NCI-H1436 treated with DMSO at 0.1 percent for 48 hours (cell line): ENCODE measurements around the gene FOXE3.

Experiments used
- DNase-seq: peaks from one replicate; lab custom pipeline; 2025; lab: John Stamatoyannopoulos, UW

FOXE3 gene

GRCh38 chr1:47405697-47406096 lies 10.4 kb upstream of the FOXE3 start:
- DNase-seq, result no peak

DNA sequence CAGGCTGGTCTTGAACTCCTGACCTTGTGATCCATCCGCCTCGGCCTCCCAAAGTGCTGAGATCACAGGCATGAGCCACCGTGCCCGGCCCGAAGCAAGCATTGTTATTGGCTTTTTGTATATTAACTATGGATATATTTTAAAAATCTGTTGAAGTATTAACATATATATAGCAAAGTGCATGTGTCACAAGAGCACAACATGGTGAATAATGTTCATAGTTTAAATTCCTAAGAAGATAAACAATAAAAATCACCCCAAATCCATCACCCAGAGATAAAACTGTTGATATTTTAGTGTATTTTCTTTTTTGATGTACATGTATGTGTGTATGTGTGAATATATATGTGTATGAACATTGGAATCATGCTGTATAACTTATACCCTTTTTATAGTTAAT lies 9.1 kb upstream of the FOXE3 start:
- DNase-seq, result no peak

DNA sequence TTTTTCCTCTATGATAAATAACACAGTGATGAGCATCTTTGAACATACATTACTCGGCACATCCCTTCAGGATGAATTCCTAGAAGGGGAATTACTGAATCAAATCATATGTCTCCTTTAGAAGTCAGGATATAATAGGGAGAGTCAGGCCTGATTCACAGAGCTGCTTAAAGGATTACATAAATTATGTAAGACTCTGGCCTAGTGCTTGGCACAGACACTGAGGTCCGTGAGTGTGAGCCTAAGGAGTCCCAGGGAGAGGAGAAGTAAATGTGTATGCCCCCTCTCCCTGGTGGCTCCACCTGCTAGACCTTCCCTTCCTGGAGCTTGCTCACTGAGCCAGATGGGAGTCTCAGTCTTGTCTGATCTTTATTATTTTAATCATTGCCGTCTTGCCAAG lies 8.6 kb upstream of the FOXE3 start:
- DNase-seq, result no peak

- DNase-seq, result no peak
Measured at GRCh38 chr1:47409311-47410067, 6.6 kb upstream of the FOXE3 start.

DNA sequence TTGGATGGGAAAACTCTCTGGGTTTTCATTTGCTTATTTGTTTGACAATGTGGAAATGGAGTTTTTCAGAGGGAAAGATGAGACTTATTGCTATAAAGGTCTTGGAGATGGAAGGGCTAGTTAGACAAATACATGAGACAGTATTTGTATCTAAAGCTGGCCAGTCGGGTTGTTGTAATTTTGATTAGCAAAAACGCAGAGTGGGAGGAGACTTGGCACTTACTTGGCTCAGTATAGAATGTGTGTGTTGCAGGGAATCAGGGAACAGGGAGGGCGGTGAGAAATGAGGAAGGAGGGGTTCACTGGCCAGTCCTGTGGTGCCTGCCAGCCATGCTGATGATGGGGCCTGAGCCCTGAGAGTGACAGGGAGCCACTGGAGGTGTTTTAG lies 6.0 kb upstream of the FOXE3 start:
- no peak for DNase-seq

DNA sequence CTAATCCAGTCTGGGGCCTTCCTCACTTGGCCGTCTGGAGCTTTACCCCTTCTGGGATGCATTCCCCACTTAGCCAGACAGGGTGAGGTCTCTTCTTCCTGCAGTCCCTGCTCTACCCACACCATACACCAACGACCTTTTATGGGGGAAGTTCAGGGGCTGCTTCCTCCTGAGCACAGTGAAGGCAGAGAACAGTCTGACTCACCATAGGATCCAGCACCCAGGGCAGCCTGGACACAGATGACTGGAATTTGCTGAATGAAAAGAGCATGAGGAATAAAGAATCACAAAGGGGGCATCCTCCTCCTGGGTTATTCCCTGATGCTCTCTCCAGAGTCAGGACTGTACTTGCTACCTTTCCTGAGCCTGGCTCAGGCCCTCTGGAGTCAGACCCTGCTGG lies 4.6 kb upstream of the FOXE3 start:
- no peak for DNase-seq

DNA sequence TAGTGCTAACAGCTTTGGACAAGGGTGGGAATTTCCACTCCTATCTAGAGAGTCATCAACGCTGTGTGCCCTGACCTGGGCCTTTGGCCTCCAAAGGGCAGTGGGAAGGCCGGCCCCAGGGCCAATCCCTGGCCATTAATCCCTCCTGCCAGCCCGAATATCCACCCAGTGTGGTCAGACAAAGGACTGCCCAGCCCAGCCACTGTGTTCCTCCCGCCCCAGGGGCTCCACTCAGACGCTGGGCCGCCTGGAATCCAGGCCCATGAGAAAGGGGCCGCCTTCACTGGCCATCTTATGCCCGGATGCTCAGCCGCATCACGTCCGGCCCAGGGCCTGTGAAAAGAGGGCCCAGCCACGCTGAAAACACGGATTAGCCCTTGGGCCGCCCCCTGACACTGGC lies 3.6 kb upstream of the FOXE3 start:
- no peak for DNase-seq

DNA sequence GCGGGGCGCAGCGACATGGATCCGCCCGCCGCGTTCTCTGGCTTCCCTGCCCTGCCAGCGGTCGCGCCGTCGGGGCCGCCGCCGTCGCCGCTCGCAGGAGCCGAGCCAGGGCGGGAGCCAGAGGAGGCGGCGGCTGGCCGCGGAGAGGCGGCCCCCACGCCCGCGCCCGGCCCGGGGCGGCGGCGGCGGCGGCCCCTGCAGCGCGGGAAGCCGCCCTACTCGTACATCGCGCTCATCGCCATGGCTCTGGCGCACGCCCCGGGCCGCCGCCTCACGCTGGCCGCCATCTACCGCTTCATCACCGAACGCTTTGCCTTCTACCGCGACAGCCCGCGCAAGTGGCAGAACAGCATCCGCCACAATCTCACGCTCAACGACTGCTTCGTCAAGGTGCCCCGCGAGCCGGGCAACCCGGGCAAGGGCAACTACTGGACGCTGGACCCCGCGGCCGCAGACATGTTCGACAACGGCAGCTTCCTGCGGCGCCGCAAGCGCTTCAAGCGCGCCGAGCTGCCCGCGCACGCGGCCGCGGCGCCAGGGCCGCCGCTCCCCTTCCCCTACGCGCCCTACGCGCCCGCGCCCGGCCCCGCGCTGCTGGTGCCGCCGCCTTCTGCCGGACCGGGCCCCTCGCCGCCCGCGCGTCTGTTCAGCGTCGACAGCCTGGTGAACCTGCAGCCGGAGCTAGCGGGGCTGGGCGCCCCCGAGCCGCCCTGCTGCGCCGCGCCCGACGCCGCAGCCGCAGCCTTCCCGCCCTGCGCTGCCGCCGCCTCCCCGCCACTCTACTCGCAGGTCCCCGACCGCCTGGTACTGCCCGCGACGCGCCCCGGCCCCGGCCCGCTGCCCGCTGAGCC lies 459 bp downstream of the FOXE3 start:
- no peak for DNase-seq

- no peak for DNase-seq
Measured at GRCh38 chr1:47417170-47418044, 1.3 kb downstream of the FOXE3 start.

- DNase-seq, result no peak
Measured at GRCh38 chr1:47418122-47418521, 2.0 kb downstream of the FOXE3 start.

DNA sequence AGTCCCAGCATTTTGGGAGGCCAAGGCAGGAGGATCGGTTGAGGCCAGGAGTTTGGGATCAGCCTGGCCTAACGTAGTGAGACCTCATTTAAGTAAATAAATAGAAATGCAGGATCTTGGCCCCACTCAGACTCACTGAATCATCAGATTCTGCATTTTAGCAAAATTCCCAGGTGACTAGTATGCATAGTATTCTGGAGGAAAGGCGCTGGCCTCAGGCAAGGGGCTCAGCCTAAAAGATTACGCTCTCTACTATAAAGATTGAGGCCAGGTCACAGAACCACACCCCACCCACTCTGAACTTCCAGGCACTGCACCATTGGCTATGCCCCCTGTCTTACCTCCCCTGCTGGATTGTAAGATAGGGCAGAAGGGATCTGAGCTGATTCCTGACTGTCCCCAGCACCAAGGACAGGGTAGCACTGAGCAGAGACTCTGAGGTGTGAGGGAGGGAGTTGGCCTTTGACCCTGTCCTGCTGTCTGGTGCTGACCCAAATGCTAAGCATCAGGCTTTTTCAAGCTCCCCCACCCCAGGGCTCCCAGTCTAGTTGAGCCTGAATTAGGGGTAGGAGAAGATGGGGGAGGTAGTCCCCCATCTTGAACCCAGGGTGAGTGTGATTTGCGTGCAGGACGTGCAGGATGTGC lies 2.7 kb downstream of the FOXE3 start:
- no peak for DNase-seq

DNA sequence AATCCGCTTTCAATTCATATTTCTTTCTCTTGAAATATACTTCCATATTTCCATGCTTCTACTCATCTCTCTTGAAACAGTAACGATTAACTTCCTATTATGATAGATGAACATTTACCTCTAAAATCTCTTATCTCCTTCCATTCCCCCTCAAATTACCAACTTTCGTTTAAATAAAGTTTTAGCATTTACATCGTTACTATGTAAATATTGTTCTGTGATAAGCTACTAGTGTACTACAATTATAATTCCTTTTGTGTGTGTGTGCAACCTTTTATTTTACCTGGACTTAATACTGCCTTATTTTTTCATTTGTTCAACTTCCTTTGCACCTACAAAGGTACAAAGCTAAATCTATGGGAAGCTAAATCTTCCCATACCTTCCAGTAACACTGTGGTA lies 4.5 kb downstream of the FOXE3 start:
- DNase-seq, result no peak

GRCh38 chr1:47423872-47424271 lies 7.8 kb downstream of the FOXE3 start:
- DNase-seq, result no peak

- no peak for DNase-seq
Measured at GRCh38 chr1:47424336-47424982, 8.4 kb downstream of the FOXE3 start.

DNA sequence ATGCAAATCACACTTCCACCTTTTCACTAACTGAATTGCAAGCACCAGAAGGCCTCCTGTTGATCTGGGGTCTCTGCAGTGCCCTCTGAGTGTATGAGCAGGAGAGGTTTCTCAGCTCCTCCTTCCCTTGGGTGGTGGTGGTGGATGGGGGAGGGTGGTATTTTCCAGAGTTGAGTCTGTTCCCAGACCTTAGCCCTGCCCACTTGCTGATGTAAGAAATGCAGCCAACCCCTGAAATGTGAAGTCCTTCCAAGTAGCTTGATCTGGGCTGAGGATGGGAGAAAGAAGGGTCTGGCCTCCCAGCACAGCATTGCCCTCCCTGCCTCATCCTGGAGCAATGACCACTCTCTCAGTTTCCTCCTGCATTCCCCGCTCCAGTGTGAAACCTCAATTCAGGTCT lies 15.4 kb downstream of the FOXE3 start:
- no peak for DNase-seq

- DNase-seq, result no peak
Measured at GRCh38 chr1:47432071-47433036, 16.3 kb downstream of the FOXE3 start.

DNA sequence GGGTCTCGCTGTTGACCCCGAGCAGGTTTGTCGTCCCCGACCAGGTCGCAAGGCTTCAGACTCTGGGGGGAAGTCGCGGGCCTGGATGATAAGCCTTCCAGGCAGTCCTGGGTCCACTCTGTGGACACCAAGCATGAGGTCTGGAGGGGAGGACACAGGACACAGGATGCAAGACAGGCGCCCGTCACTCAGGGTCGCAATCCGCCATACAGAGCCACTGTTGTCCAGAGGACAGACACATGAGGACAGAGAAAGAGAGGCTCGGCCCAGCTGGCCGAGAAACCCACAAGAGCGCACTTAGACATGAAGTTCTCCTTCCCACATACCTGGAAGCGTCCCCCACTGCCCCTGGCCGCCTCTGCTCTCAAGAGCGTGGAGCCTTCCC lies 16.9 kb downstream of the FOXE3 start:
- no peak for DNase-seq

DNA sequence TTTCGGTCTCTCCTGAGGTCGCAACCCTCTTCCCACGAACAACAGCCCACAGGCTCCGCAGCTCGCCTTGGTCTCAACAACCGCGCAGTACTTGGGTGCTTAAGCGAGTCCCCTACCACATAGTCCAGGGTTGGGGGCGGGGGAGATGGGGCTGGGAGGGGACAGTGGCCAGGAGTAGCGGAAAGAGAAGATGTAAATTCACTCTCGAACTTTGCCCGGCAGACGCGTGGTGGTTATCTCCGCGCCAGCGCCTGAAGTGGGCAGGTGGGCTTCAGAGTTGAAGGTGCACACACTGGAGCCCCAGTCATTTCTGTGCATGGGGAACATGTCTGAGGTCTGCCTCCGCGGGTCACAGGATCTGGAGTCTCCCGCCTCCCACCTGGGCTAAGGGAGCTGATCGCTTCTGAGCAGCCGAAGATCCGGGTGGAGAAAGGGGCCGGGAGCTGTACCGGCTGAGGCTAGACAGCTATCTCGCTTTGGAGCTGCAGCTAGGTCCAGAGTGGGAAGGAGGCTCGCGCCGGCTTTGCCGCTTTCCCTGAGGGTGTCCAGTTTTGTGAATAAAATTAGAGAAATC lies 17.5 kb downstream of the FOXE3 start:
- DNase-seq, result no peak

GRCh38 chr1:47434051-47434842 lies 18.2 kb downstream of the FOXE3 start:
- DNase-seq, result no peak
